ENCODE data around the gene GPR27.

Gene GPR27

GRCh38 chr3:71710906-71711494 is 42.7 kb upstream of the GPR27 start:
- TF ChIP-seq CTCF (IDR thresholded peaks at IDR 0.05; ENCODE audit: low read depth, low read length): peak; percentile 58
- DNase-seq (ENCODE audit: low read depth, low spot score): peak; percentile 57
- in situ Hi-C loops (cut with HindIII; ENCODE audit: low sequenced_read_pairs): no loop called here

DNA sequence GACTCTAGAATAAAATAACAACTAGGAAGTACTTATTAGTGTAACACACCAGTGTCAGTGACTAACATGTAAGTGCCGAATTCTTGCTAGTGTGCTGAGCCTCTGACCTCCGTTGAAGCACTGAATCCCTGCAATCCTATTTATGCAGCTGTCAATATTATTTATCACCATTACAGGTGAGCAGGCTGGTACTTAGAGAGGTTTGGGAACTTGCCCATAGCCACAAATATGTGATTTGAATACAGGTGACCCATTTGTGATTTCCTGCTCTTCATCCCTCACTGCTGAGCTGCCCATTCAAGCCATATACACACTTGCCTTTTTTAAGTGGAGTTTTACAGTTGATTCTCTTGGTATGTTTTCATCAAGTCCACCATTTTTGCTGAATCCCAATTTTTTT is 40.6 kb upstream of the GPR27 start:
- in situ Hi-C loops (cut with HindIII; ENCODE audit: low sequenced_read_pairs): no loop called here
- no peak overlapping the region for H3K4me3 ChIP-seq (ENCODE audit: low read depth, low read length)
- no peak for DNase-seq (ENCODE audit: low read depth, low spot score)
- TF ChIP-seq CTCF (IDR thresholded peaks at IDR 0.05; ENCODE audit: low read depth, low read length): no peak

More at GRCh38 chr3:71710906-71711494, 42.7 kb upstream of the GPR27 start:
- no peak overlapping the region for H3K4me3 ChIP-seq (ENCODE audit: low read depth, low read length)

GRCh38 chr3:71714595-71714994 is 39.1 kb upstream of the GPR27 start:
- no peak for DNase-seq (ENCODE audit: low read depth, low spot score)
- no peak overlapping the region for H3K4me3 ChIP-seq (ENCODE audit: low read depth, low read length)
- TF ChIP-seq CTCF (IDR thresholded peaks at IDR 0.05; ENCODE audit: low read depth, low read length): no peak

DNA sequence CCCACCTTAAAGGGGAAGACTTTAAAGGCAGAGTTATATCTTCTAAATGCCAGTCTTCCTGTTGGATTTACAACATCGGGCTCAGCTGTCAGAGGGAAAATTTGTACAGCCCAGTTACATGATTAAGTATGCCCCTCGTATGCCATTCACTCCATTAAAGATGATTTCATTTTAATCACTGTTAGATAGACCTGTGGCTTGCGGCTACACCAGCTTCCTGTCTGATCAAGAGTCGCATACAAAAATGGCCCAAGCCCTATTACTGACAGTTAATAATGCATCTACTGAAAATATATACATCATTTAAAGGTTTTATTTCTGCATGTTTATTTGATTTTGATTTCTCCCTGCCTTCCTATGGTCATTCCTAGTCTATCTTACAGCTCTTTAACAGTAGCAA is 35.6 kb upstream of the GPR27 start:
- no peak overlapping the region for H3K4me3 ChIP-seq (ENCODE audit: low read depth, low read length)
- in situ Hi-C loops (cut with HindIII; ENCODE audit: low sequenced_read_pairs): no loop called here
- no peak for TF ChIP-seq CTCF (IDR thresholded peaks at IDR 0.05; ENCODE audit: low read depth, low read length)
- no peak for DNase-seq (ENCODE audit: low read depth, low spot score)

More at GRCh38 chr3:71714595-71714994, 39.1 kb upstream of the GPR27 start:
- in situ Hi-C loops (cut with HindIII; ENCODE audit: low sequenced_read_pairs): no loop called here

- TF ChIP-seq CTCF (IDR thresholded peaks at IDR 0.05; ENCODE audit: low read depth, low read length): no peak
- DNase-seq (ENCODE audit: low read depth, low spot score): no peak
- in situ Hi-C loops (cut with HindIII; ENCODE audit: low sequenced_read_pairs): no loop called here
- H3K4me3 ChIP-seq (ENCODE audit: low read depth, low read length): no peak overlapping the region
Measured at GRCh38 chr3:71721002-71721401, 32.7 kb upstream of the GPR27 start.

- in situ Hi-C loops (cut with HindIII; ENCODE audit: low sequenced_read_pairs): no loop called here
- no peak for DNase-seq (ENCODE audit: low read depth, low spot score)
- H3K4me3 ChIP-seq (ENCODE audit: low read depth, low read length): no peak overlapping the region
- TF ChIP-seq CTCF (IDR thresholded peaks at IDR 0.05; ENCODE audit: low read depth, low read length): no peak
Measured at GRCh38 chr3:71721651-71722157, 32.0 kb upstream of the GPR27 start.

Measured in astrocyte of the spinal cord (primary cell).